ENCODE data around the gene ASTN1.

- TF ChIP-seq CTCF (IDR thresholded peaks at IDR 0.05), result no peak
- no peak for TF ChIP-seq POLR2A (IDR thresholded peaks at IDR 0.05)
- TF ChIP-seq EP300 (IDR thresholded peaks at IDR 0.05), result no peak
Observed at GRCh38 chr1:176934370-176934769, 230.1 kb downstream of the ASTN1 start.
